ENCODE measurements around the gene RPS6KA4.
"Not testable (repeated sequence)": the region's sequence is repeated elsewhere in the genome, so short reads cannot be mapped to it uniquely, and the experiment has no call there.

The RPS6KA4 gene

DNA sequence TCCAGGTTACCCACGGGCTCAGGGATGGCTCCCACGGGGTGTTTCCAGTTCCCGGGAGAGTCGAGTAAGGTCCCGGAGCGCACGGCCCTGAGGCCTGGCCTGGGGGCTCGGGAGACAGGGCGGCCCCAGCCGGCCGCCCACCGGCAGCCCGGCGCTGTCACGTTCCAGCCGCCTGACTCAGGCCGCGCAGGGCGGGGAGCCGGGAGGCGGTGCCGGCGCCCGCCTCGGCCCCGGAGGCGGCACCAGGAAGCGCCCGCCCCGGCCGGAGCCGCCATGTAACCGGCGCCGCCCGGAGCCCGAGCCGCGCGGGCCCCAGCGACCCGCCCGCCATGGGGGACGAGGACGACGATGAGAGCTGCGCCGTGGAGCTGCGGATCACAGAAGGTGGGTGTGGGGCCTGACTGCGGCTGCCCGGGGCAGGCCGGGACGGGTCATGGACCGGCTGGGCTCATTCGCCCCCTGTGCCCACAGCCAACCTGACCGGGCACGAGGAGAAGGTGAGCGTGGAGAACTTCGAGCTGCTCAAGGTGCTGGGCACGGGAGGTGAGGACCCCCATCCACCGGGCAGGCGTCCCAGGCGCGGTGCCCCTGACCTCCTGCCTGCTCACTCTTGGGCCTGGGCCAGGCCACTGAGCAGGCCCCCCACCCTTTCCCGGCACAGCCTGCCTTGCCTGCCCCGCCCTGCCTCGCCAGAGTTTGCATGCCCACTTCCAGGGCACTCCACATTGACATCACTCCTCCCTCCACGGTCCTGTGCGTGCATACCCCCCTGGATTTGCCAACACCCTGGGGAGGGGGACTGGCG, at the start of gene RPS6KA4:
TSS of gene RPS6KA4 (plus strand) at position 256 of the 805 bp plus-strand sequence. CDS start at position 330, 74 bp downstream.
- DNase-seq, result peak; percentile 38

DNA sequence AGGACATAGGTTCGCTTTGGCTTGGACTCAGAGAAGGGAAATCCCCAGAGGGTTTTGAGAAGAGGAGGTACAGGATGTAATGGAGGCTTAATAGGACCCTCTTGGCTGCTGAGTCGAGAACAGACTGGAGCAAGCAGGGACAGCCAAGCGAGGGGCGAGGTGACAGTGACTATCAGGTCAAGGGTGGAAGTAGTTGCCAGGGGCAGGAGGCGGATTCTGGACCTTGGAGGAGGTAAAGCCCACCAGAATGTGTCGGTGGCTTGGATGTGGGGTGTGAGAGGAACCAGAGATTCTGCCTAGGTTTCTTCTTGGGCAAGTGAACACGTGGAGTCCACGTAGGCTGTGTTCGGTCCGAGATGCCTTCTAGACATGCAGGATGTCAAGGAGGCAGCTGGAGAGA, 46.0 kb upstream of the RPS6KA4 start:
- DNase-seq, result no peak

- DNase-seq, result no peak
These were observed 45.3 kb upstream of the RPS6KA4 start for GRCh38 chr11:64313491-64314145.

DNA sequence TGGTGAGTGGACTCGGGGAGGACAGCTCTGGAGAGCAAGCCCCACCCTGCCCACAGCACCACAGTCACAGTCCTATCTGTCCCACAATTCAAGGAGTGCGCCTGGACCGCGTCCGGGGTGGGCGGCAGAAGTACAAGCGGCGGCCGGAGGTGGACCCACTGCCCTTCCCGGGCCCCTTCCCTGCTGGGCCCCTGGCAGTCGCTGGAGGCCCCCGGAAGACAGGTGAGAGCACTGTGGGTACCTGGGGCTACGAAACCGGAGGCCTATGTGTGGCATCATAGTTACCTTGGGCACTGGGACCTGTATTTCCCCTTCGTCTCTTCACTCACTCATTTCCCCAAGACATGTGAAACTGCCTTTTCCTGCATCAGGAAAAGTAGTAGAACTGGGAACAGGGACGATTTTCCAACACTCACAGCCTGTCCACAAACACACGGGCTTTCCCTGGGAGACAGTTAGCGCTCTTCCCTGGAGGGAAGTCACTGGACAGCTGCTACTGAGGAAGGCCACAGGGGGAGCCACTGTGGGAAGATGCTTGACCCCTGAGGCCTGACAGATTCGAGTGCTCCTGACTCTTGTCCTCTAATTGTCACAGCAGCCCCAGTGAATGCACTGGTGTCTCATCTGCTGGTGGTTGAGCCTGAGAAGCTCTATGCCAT, 44.7 kb upstream of the RPS6KA4 start:
- no peak for DNase-seq

- no peak for DNase-seq
These were observed 44.0 kb upstream of the RPS6KA4 start for GRCh38 chr11:64314805-64315561.

DNA sequence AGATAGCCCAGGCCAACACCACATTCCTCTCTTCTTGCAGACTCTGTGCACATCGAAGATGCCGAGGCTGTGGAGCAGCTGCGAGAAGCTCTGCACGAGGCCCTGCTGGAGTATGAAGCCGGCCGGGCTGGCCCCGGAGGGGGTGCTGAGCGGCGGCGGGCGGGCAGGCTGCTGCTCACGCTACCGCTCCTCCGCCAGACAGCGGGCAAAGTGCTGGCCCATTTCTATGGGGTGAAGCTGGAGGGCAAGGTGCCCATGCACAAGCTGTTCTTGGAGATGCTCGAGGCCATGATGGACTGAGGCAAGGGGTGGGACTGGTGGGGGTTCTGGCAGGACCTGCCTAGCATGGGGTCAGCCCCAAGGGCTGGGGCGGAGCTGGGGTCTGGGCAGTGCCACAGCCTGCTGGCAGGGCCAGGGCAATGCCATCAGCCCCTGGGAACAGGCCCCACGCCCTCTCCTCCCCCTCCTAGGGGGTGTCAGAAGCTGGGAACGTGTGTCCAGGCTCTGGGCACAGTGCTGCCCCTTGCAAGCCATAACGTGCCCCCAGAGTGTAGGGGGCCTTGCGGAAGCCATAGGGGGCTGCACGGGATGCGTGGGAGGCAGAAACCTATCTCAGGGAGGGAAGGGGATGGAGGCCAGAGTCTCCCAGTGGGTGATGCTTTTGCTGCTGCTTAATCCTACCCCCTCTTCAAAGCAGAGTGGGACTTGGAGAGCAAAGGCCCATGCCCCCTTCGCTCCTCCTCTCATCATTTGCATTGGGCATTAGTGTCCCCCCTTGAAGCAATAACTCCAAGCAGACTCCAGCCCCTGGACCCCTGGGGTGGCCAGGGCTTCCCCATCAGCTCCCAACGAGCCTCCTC, 43.1 kb upstream of the RPS6KA4 start:
- not testable (repeated sequence) for DNase-seq

- peak; percentile 42 for DNase-seq
These were observed 42.2 kb upstream of the RPS6KA4 start for GRCh38 chr11:64316672-64317324.

DNA sequence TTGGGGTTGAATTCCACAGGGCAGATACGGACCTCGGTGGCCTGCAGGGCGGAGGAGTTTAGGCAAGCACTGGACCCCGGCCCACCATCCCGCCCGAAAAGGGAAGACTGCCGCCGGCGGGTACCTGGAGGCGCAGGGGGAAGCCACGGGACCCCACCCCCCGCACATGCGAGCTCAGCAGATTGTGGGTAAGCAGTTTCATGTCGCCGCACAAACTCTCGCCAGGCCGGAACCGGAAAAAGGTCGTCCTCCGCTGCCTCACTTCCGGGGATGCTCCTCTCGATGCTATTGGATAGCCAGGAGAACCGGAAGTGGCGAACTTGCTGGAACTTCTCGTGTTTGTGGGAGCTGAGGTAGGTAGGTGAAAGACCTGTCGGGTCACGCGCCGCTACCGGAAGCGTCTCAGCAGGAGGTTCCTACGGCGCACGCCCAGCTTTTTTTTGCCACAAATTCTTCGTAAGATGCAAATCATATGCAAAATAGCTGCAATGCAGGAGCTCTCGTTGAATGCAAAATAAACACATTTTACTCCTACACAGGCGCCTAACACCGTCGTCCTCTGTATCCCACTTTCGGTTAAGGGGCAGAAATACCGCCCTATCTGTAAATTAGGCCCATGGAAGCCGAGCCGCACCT, 41.5 kb upstream of the RPS6KA4 start, which contains the start of gene TRMT112:
TSS of gene TRMT112 (minus strand) at position 235 of the 636 bp plus-strand sequence. CDS start at position 202, 33 bp downstream.
- DNase-seq, result peak; percentile 97

GRCh38 chr11:64317961-64318765, 40.8 kb upstream of the RPS6KA4 start, which contains the start of gene PRDX5:
TSS of gene PRDX5 (plus strand) at chr11:64318121. CDS start at chr11:64318216, 95 bp downstream.
- peak; percentile 98 for DNase-seq

GRCh38 chr11:64318766-64319761, 39.9 kb upstream of the RPS6KA4 start:
- DNase-seq, result no peak

DNA sequence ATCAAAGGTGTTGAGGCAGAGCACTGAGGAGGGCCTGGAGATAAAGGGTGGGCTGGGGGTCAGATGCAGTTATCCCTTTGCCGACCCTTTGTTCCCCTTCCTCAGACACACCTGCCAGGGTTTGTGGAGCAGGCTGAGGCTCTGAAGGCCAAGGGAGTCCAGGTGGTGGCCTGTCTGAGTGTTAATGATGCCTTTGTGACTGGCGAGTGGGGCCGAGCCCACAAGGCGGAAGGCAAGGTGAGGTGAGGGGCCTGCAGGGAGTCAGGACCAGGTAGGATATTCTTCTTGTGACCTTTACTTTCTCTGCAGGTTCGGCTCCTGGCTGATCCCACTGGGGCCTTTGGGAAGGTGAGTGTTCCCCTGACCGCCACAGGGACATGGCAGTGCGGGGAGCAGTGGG, 38.4 kb upstream of the RPS6KA4 start:
- DNase-seq, result no peak

DNA sequence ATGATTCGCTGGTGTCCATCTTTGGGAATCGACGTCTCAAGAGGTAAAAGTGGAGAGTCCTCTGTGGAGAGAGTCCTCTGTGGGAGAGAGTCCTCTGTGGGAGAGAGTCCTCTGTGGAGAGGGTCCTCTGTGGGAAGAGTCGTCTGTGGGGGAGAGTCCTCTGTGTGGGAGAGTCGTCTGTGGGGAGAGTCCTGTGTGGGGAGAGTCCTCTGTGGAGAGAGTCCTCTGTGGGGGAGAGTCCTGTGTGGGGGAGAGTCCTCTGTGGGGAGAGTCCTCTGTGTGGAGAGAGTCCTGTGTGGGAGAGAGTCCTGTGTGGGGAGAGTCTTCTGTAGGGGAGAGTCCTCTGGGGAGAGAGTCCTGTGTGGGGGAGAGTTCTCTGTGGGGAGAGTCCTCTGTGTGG, 37.9 kb upstream of the RPS6KA4 start:
- DNase-seq, result no peak

- no peak for DNase-seq
These were observed 37.4 kb upstream of the RPS6KA4 start for GRCh38 chr11:64321533-64321932.

DNA sequence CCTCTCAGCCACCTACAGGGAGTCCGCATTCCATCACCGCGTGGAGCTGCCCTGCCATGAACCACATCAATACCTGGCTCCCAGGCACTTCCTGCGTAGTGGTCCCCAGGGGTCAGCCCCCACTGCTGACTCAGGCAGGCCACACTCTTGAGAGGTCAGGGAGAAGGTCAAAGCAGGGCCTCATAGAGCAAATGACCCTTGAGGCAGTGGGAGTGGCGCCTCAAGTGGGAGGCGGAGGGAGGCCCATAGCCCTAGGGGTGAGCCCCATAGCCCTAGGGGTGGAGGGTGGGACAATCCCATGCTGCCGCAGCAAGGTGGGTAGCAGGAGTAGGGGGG, 36.1 kb upstream of the RPS6KA4 start:
- no peak for DNase-seq

DNA sequence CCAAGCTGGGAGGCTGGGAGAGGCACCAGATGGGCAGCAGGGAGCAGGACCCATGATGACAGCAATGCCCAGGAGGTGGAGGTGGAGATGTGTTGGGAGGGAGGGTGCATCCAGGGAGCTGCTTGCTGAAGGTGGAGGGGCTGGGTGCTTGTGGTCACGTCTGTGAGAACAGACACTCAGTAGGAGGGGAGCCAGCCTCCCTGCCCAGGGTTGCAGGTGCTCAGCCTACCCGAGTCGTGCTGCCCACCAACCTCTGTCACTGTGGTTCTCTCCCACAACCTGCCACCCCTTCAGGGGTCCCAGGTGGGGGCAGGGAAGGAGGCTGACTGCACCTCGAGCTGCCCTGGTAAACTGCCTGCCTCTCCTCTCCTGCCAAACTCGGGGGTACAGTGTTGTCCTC, 35.6 kb upstream of the RPS6KA4 start:
- no peak for DNase-seq

GRCh38 chr11:64323984-64324383, 35.0 kb upstream of the RPS6KA4 start:
- DNase-seq, result not testable (repeated sequence)

- DNase-seq, result no peak
These were observed 34.1 kb upstream of the RPS6KA4 start for GRCh38 chr11:64324692-64325469.

GRCh38 chr11:64327375-64327774, 31.6 kb upstream of the RPS6KA4 start:
- DNase-seq, result no peak

Measured in CD4-positive, alpha-beta T cell treated with Interferon gamma for 1 hour (primary cell).